ENCODE data around the gene BACE1.

The BACE1 gene

DNA sequence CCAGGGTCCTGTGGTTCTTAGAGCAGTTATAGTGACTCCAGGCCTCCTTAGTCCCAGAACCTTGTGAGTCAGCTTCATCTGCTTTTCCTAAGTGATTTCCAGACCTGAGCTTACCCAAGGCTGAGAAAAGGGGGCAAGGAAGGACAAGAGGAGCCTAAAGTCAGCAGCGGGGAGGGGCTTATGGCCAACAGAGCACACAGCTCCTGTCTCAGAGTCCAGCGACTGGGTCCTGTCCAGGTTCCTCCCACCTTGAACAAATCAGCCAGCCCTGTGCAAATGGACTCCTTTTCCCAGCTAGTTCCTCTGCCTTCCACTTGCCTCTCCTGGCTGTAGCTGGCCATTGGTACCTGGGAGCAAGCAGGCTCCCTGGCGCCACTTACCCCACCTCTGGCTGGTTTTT, 10.9 kb downstream of the BACE1 start:
- DNase-seq, result no peak

DNA sequence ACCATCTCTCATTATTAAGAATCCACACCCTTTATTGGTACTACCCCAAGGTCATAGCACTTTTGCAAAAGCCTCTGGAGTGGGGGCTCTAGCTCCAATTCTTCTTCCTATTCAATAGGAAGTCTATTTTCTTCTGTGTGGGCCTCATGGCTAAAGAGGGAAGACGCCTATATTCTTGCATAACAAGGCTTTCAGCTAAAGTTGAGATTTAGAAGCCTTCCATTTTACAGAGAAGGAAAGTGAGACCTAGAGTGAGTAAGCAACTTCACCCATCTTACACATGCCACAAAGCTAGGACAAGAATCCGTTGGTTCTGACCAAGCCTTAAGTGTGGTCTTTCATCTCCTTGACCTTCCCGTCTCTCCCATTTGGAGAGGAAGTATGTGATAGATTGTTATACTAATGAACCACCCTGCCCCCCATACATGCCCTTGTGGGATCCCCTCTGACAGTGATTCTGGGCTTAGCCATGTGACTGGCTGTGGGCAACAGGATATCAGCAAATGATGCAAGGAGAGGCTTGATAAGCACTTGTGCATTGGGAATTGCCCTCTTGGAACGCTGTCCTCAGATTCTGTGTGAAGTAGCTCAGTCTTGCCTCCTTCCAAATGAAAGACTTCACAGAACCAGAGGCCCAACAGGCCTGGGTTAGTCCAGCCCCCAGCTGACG, 12.3 kb downstream of the BACE1 start:
- peak; percentile 78 for DNase-seq

DNA sequence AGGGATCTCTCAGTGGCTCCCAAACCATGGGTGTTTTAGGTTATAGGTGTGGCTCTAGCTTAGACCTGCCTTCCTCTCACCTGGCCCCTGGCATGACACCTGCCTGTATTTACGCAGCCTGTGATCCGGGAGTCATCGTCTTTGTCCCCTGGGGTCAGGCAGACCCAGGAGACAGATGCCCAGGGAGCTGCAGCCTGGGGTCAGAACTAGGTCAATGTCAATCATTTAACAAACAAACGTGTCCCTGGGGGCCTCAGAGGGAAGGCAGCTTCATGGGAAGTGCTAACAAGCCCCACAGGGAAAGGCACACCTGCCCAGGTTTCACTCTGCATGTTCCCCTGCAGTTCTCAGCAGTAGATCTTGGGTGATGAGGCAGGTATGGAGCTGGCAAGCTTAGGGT, 13.0 kb downstream of the BACE1 start:
- no peak for DNase-seq

DNA sequence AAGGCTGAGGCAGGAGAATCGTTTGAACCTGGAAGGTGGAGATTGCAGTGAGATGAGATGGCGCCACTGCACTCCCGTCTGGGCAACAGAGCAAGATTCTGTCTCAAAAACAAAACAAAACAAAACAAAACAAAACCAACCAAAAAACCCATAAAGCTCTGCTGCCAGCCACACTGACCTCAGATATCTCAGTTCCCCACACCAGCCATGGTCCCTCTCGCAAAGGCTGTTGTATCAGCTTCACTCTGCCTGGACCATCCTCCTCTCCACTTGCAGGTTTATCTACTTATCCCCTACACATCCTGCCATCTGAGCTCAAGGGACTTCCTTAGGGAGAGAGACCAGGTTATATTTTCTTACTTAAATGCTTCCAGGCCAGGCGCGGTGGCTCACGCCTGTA, 13.8 kb downstream of the BACE1 start:
- DNase-seq, result no peak

- no peak for DNase-seq
Measured at GRCh38 chr11:117300773-117301172, 15.3 kb downstream of the BACE1 start.

DNA sequence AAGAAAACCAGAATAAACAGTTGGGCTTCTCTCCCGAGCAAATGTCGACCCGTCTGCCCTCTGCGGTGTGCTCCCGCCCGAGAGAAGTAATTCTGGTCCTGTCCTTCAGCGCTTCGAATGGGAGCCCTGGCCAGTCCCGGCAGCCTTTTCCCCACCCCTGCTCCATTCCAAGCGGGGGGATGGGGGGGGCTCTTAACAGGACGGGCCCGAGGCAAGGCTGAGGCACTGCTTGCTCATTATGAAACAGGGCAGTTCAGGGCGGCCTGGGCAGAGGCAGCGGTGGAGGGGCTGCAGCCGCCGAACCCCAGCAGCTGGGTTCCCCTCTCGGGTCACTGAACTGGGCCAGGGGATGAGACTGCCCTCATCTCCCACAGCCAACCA, 15.8 kb downstream of the BACE1 start:
- no peak for DNase-seq

DNA sequence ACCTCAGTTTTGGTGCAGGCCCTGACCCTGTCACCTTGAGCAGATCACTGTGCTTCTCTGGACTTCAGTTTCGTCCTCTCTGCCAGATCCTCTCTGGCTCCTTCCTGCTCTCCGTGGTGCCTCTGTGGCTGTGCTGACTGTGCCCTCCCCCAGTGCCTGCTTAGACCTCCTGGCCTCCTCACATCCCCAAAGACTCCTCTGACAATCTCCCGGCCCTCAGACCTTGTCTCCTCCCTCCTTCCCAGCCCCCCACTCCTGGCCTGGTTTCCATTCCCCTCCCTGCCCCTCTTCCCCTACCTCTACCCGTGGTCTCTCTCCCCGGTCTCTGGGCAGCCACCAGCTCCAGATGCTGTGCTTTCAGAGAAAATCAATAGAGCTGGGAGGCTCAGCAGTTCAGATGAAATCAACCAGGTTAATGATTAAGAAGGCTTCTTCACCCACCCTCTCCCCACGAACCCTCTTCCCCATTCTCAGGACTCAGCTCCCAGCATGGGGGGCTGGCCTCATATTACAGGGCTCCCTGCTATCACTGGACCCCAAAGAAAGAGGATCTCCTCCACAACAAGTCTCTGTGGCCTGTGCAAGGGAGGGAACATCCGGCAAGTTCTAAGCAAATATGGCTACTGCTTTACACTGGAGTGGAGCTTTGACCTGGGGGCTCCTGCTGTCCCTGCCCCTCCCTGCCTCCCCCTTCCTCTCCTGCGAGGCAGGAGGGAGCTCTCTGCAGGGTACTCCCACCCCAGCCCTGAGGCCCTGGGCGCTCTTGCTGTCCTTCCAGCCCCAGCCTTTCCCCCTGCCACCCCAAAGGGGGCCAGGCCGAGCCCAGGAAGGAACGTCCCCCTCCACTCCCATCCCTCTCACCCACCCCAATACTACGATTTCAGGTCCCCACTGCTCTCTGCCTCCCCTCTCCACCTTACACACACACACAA, 16.4 kb downstream of the BACE1 start:
- DNase-seq, result no peak

- DNase-seq, result no peak
Measured at GRCh38 chr11:117298195-117298594, 17.9 kb downstream of the BACE1 start.

- DNase-seq, result no peak
Measured at GRCh38 chr11:117296881-117297280, 19.2 kb downstream of the BACE1 start.

DNA sequence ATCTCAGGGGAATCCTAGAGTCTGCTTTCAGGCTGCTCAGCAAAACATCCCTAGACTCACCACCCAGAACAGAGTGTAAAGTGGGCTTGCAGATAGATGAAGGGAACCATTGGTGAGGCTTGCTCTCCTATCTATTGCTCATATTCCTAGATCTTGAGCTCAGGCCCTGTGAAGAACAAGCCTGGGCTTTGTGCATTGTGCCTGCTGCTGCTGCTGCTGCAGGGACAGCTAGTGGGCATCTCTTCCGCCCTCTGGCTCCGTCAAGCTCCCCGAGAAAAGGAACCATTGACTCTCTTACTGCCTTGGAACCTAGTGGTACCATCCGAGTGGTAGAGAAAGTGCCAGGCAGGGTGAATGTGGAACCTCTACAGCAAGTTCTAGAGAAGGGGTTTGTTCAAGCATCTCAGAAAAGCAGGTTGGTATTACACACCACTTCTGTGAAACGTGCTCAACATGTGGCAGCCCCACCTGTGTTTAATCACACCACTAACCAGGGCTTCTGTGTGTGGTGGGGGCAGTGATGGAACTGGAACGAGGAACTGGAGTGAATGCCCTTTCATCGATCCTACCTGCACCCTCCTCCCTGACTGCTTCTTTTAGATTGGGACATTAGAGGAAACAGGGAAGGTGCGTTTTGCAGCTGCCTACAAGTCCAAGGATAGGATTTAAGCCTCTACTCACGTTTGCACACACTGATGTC, 20.5 kb downstream of the BACE1 start:
- DNase-seq, result no peak

DNA sequence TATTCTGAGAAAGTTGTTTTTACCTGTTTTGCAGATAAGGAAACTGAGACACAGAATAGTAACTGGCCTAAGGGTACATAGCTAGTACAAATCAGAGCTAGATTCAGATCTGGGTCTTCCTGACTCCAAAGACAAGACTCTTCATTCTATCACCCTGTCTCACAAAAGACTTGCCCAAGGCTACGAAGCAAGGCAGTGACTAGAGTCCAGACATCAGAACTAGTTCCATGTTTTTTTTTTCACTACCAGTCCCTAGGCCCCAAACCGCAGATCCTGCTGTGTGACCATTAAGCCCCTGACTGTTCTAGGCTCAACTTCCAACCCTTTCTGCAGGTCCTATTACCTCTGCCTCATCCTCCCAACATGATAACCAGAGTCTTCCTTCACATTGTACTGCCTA, 23.4 kb downstream of the BACE1 start:
- no peak for DNase-seq

DNA sequence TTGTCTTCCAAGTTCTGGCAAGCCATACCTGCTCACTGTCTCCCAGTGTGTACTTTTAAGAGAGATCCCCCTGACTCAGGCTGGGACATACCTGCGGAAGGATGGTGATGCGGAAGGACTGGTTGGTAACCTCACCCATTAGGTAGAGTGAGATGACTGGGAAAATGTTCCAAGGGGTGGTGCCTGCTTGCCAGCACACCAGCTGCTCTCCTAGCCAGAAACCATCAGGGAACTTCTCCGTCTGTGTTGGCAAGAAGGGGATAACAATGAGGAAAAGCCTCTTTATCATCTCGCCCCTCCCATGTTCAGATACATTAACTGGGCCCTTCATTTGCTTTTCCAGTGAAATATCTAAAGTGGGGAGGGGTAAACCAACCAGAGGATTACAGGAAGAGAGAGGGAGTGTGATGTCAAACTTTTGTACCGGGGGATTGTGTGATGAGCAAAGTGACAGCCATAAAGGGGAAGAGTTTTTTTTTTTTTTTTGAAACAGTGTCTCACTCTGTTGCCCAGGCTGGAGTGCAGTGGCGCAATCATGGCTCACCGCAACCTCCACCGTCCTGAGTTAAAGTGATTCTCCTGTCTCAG, 25.2 kb downstream of the BACE1 start, which contains the start of gene BACE1-AS:
TSS of gene BACE1-AS (plus strand) at position 538 of the 588 bp plus-strand sequence.
- no peak for DNase-seq

DNA sequence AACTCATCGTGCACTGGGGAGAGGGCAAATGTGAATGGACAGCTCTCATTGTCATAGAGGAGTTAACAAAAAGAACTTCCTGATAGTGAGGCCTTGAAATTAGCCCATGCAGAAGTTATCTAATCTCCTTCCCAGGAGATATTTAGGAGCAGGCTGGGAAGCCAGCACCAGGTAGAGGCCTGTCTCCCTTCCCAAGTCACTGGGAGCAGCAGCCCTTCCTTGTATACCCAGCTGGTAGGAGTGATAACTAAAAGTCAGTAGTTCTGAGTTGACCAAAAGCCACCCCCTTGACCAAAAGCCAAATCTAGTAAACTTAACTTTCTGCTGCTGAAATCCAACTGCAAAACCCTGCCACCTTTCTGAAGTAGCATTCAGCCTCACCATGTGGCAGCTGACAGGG, 26.3 kb downstream of the BACE1 start:
- DNase-seq, result no peak

DNA sequence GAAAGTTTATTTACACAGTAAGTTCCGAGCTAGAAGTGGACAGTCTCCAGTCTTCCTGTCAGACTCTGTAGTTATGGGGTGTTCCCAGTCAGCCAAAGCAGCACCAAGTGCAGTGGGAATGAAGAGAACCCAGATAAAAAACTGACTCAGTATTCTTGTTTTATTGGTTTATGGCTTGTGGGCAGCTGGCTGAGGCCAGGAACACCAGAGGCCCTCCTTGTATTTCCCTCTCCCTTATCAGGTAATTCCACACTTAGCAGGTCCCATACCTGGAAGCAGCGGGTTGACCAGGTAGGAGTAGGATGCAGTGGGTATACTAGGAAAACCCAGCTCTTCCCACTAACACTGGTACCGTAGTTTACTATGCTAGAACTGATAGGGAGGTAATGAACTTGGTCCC, 28.4 kb downstream of the BACE1 start:
- DNase-seq, result no peak

DNA sequence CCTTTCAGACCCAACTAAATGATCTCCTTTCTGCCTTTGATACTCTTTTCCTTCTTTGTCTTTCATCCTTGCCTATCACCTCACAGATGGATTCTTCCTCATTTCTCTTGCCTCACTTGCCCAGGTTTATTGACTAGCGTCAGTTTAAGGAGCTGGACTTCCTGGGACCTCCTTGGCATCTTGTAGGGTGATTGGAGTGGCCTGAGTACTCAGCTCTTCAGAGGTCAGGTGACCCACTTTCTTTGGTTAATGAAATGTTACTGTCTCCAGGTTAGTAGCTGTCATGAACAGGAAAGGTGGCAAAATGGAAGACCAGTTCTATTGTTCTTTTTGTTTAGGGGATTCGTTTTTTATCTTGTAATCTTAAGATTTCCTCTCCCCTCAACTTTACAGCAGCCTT, 29.5 kb downstream of the BACE1 start:
- no peak for DNase-seq

- DNase-seq, result no peak
Measured at GRCh38 chr11:117284053-117284452, 32.0 kb downstream of the BACE1 start.

GRCh38 chr11:117282956-117283355, 33.1 kb downstream of the BACE1 start:
- DNase-seq, result no peak

DNA sequence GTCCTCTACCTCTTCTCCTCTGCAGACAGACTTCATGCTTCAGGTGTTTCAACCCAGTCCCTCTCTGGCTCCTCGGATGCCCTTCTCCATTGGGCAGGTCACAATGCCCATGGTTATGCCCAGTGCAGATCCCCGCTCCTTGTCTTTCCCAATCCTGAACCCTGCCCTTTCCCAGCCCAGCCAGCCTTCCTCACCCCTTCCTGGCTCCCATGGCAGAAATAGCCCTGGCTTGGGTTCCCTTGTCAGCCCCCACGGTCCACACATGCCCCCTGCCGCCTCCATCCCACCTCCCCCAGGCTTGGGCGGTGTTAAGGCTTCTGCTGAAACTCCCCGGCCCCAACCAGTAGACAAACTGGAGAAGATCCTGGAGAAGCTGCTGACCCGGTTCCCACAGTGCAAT, 34.2 kb downstream of the BACE1 start:
- no peak for DNase-seq

DNA sequence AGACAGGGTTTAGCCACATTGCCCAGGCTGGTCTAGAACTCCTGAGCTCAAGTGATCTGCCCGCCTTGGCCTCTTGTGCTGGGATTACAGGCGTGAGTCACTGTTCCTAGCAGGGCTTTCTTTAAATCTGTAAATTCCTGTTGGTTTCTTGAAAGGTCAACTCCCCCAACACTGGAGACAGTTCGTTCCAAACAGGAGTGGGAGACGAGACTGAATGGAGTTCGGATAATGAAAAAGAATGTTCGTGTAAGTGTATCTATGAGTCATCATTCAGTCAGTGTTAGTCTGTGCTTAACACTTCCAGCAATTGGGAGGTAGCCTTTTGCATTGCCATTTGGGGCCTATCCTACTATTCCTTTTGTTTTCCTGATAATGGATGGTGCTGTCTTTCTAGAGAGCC, 34.9 kb downstream of the BACE1 start:
- DNase-seq, result no peak

- DNase-seq, result no peak
Measured at GRCh38 chr11:117279711-117280376, 36.2 kb downstream of the BACE1 start.

DNA sequence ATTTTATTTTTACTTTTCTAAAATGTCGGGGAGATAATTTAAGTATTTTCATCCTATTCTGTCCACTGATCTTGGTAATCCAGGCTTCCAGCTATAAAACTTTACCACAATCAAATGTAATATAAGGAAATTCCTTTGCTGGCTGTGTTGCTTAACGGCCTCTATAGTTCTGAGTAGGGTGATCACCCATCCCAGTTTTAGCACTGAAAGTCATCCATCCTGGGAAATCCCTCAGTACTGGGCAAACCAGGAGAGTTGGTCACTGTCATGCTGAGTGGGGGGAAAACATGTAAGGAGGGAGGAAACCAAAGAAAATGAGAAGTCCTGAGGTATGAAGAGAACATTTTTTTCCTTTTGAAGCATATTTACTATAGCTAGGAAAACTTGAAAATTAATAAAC, 37.7 kb downstream of the BACE1 start:
- DNase-seq, result no peak

DNA sequence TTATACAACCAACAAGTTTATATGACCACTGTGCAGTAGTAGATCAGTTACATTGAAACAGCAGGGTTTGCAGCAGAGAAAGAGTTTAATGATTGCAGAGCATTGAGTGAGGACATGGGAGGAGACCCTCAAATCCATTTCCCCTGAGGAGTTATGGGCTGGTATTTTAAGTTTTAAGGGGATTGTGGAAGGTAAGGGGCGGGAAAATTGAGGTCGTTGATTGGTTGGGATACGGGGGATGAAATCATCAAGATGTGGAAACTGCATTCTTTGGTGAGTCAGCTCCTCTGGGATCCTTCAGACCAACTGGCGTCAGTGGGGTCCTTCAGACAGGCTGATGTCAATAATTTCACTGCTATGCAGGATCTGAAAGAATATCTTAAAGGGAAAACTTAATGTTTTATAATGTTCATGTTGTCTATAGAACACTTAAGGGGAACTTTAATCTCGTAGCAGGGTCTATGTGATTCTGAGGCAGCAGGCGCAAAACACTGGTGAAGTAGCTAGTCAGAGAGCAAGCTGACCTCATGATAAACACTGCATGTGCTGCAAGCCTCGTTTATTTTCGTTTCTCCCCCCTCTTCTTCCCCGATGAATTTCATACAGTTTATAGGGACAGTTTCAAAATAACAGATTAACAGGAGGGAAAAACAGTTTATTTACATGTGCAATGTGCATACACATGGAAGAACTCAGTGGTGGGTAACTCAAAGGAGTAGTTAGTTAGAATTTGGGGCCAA, 42.3 kb downstream of the BACE1 start:
- no peak for DNase-seq

Measured in OCI-M1 (cell line).